ENCODE measurements around the gene PLAGL1.

PLAGL1 gene

DNA sequence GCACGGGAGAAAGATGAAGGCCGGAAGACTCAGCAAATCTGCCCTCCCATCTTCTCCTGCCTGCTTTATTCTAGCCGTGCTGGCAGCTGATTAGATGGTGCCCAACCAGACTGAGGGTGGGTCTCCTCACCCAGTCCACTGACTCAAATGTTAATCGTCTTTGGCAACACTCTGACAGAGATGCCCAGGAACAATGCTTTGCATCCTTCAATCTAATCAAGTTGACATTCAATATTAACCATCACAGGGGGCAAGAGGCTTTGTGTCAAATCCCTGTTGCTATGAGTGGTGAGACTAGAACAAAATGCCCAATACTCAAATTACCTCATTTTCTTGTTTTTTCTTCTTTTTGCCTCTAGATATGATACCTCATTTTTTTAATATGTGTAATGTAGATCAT is 27.4 kb upstream of the PLAGL1 start:
- H3K4me3 ChIP-seq (ENCODE audit: low read depth in 1 of 2, low read length in 2 of 2), result no peak overlapping the region
- H3K4me1 ChIP-seq (ENCODE audit: control insufficient read depth in 1 of 2, insufficient read depth in 2 of 2, low read length in 2 of 2), result peaks cover 0 to 12% of the 10 kb centered on the region in 2 donors
- peaks cover 0 to 2% of the 10 kb centered on the region in 2 donors for H3K9me3 ChIP-seq (ENCODE audit: control insufficient read depth in 1 of 2, low read length in 2 of 2)
- no peak overlapping the region for H3K27ac ChIP-seq (ENCODE audit: low read depth, low read length)
- no peaks in the 10 kb centered on the region for H3K36me3 ChIP-seq (ENCODE audit: control insufficient read depth in 1 of 2, insufficient read depth in 2 of 2, low read length in 2 of 2)
- no peaks in the 10 kb centered on the region for H3K27me3 ChIP-seq (ENCODE audit: control insufficient read depth in 1 of 2, insufficient read depth in 2 of 2, low read length in 2 of 2)
- H3K9ac ChIP-seq (ENCODE audit: low read depth in 1 of 2, low read length in 2 of 2), result no peak overlapping the region

DNA sequence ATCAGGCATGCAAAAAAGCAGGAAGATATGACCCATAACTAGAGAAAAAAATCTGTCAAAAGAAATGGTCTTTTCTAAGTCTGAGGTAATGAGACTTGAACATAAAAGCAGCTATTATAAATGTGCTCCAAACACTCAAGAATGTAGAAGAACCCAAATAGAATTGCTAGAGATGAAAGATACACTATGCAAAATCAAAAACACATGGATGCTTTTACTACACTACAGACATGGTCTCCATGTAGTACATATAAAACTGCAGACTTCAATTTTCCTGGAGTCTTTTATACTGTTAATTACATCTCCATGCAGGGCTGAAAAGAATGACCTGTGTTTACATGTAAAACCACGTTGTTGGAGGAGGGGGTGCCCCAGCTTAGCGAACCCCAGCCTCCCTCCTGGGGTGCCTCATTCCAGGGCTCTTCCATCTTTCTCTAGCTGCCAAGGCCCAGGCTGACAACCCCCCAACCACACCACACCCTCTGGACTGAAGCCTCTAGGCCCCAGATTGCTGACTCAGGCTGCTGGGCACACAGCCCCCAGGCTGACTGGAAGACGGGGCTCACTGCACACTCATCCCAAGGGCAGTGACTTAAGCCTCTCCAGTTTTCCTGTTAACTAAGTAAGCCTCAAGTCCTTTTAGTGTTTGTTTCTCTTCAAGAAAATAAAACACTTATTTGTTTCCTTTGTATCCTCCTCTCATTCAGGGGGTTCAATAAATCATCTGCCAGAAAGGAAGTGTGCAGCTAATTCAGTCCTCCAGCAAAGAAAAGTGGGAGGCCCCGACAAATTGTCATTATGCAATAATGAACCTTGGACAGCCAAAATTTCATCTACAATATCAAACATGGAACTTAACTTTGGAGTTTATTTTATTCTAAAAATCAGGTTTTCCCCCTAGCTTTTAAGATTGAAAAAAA is 26.0 kb upstream of the PLAGL1 start:
- no peak overlapping the region for H3K9ac ChIP-seq (ENCODE audit: low read depth in 1 of 2, low read length in 2 of 2)
- no peaks in the 10 kb centered on the region for H3K27me3 ChIP-seq (ENCODE audit: control insufficient read depth in 1 of 2, insufficient read depth in 2 of 2, low read length in 2 of 2)
- H3K4me3 ChIP-seq (ENCODE audit: low read depth in 1 of 2, low read length in 2 of 2), result no peak overlapping the region

DNA sequence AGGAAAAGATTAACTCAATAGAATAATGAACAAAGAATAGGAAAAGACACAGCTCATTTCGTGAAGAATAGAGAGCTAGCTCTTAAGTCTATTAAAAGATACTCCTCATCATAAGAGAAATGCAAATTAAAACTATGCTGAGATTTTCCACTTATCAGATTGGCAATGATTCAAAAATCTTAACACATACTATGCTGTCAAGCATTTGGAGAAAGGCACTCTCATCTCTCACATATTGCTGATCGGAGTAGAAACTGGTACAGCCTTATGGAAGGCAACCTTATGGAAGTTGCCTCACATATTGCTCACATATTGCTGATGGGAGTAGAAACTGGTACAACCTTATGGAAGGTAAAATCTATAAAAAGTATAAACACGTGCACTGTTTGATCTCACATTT is 21.4 kb upstream of the PLAGL1 start:
- H3K27me3 ChIP-seq (ENCODE audit: control insufficient read depth in 1 of 2, insufficient read depth in 2 of 2, low read length in 2 of 2), result no peaks in the 10 kb centered on the region

More for the DNA sequence above, 26.0 kb upstream of the PLAGL1 start:
- Histone ChIP-seq H3K4me1 (ENCODE audit: control insufficient read depth in 1 of 2, insufficient read depth in 2 of 2, low read length in 2 of 2) (peaks cover 0 to 12% of the 10 kb centered on the region in 2 donors), H3K27ac (ENCODE audit: low read depth, low read length) (no peak overlapping the region), H3K9me3 (ENCODE audit: control insufficient read depth in 1 of 2, low read length in 2 of 2) (peaks cover 0 to 2% of the 10 kb centered on the region in 2 donors), H3K36me3 (ENCODE audit: control insufficient read depth in 1 of 2, insufficient read depth in 2 of 2, low read length in 2 of 2) (no peaks in the 10 kb centered on the region)

DNA sequence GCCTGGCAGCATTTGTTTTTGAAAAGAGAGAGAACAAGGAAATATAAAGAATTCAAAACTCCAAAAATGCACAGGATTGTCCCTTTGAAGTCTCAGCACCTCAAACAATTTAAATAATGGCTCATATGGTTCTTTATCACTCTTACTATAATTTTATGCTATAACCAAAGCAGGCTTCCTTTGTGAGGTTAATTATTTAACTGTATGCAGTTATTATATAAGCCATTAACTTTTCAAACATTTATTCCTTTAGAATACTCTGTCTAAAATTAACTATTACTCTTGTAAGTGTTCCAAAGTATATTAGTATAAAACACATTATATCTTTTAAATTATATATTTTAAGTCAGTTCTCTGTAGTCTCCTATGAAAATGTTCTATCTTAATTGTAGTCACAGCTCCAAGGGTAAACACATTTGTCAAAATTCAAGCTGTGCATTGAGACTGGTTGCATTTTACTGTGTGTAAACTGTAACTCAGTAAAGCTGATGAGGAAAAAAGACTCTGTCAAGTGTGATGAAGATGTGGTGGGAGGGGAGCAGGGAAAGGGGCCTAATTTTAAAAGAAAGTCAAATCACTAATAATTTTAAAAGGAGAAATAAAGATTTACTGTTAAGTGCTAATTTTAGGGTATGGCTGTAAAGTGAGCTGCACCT is 20.0 kb upstream of the PLAGL1 start:
- Histone ChIP-seq H3K4me1 (ENCODE audit: control insufficient read depth in 1 of 2, insufficient read depth in 2 of 2, low read length in 2 of 2) (peaks cover 0 to 6% of the 10 kb centered on the region in 2 donors), H3K9me3 (ENCODE audit: control insufficient read depth in 1 of 2, low read length in 2 of 2) (no peaks in the 10 kb centered on the region), H3K27me3 (ENCODE audit: control insufficient read depth in 1 of 2, insufficient read depth in 2 of 2, low read length in 2 of 2) (no peaks in the 10 kb centered on the region), H3K4me3 (ENCODE audit: low read depth in 1 of 2, low read length in 2 of 2) (no peak overlapping the region), H3K36me3 (ENCODE audit: control insufficient read depth in 1 of 2, insufficient read depth in 2 of 2, low read length in 2 of 2) (no peaks in the 10 kb centered on the region), H3K27ac (ENCODE audit: low read depth, low read length) (no peak overlapping the region), H3K9ac (ENCODE audit: low read depth in 1 of 2, low read length in 2 of 2) (no peak overlapping the region)

More for the DNA sequence above, 21.4 kb upstream of the PLAGL1 start:
- Histone ChIP-seq H3K9me3 (ENCODE audit: control insufficient read depth in 1 of 2, low read length in 2 of 2) (peaks cover 0 to 2% of the 10 kb centered on the region in 2 donors), H3K4me1 (ENCODE audit: control insufficient read depth in 1 of 2, insufficient read depth in 2 of 2, low read length in 2 of 2) (peaks cover 0 to 6% of the 10 kb centered on the region in 2 donors), H3K36me3 (ENCODE audit: control insufficient read depth in 1 of 2, insufficient read depth in 2 of 2, low read length in 2 of 2) (no peaks in the 10 kb centered on the region), H3K4me3 (ENCODE audit: low read depth in 1 of 2, low read length in 2 of 2) (no peak overlapping the region), H3K9ac (ENCODE audit: low read depth in 1 of 2, low read length in 2 of 2) (no peak overlapping the region), H3K27ac (ENCODE audit: low read depth, low read length) (no peak overlapping the region)

DNA sequence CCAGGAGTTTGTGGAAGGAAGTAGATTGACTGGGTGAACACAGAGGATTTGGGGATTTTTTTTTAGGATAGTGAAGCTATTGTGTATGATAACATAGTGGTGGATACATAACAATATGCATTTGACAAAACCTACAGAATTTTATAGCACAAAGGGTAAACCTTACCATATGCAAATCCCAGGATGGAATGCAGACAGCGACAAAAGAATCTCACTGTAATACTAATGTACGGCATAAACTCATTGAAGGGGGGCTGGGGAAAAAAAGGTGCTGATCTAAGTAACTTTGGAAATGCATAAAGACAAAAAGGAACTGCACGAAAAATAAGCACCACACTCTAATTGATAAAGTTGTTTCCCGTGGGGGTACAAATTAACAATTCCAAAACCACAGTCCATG is 15.2 kb upstream of the PLAGL1 start:
- H3K9me3 ChIP-seq (ENCODE audit: control insufficient read depth in 1 of 2, low read length in 2 of 2), result no peaks in the 10 kb centered on the region

GRCh38 chr6:144019929-144020328 is 11.9 kb upstream of the PLAGL1 start:
- peaks cover 4 to 9% of the 10 kb centered on the region in 2 donors for H3K4me1 ChIP-seq (ENCODE audit: control insufficient read depth in 1 of 2, insufficient read depth in 2 of 2, low read length in 2 of 2)
- no peak overlapping the region for H3K9ac ChIP-seq (ENCODE audit: low read depth in 1 of 2, low read length in 2 of 2)
- H3K36me3 ChIP-seq (ENCODE audit: control insufficient read depth in 1 of 2, insufficient read depth in 2 of 2, low read length in 2 of 2), result no peaks in the 10 kb centered on the region
- no peak overlapping the region for H3K4me3 ChIP-seq (ENCODE audit: low read depth in 1 of 2, low read length in 2 of 2)
- no peaks in the 10 kb centered on the region for H3K9me3 ChIP-seq (ENCODE audit: control insufficient read depth in 1 of 2, low read length in 2 of 2)
- H3K27me3 ChIP-seq (ENCODE audit: control insufficient read depth in 1 of 2, insufficient read depth in 2 of 2, low read length in 2 of 2), result no peaks in the 10 kb centered on the region
- no peak overlapping the region for H3K27ac ChIP-seq (ENCODE audit: low read depth, low read length)

More for the DNA sequence above, 15.2 kb upstream of the PLAGL1 start:
- no peaks in the 10 kb centered on the region for H3K36me3 ChIP-seq (ENCODE audit: control insufficient read depth in 1 of 2, insufficient read depth in 2 of 2, low read length in 2 of 2)
- no peak overlapping the region for H3K4me3 ChIP-seq (ENCODE audit: low read depth in 1 of 2, low read length in 2 of 2)
- H3K4me1 ChIP-seq (ENCODE audit: control insufficient read depth in 1 of 2, insufficient read depth in 2 of 2, low read length in 2 of 2), result peaks cover 0 to 6% of the 10 kb centered on the region in 2 donors
- H3K27me3 ChIP-seq (ENCODE audit: control insufficient read depth in 1 of 2, insufficient read depth in 2 of 2, low read length in 2 of 2), result no peaks in the 10 kb centered on the region
- H3K9ac ChIP-seq (ENCODE audit: low read depth in 1 of 2, low read length in 2 of 2), result no peak overlapping the region
- H3K27ac ChIP-seq (ENCODE audit: low read depth, low read length), result no peak overlapping the region

DNA sequence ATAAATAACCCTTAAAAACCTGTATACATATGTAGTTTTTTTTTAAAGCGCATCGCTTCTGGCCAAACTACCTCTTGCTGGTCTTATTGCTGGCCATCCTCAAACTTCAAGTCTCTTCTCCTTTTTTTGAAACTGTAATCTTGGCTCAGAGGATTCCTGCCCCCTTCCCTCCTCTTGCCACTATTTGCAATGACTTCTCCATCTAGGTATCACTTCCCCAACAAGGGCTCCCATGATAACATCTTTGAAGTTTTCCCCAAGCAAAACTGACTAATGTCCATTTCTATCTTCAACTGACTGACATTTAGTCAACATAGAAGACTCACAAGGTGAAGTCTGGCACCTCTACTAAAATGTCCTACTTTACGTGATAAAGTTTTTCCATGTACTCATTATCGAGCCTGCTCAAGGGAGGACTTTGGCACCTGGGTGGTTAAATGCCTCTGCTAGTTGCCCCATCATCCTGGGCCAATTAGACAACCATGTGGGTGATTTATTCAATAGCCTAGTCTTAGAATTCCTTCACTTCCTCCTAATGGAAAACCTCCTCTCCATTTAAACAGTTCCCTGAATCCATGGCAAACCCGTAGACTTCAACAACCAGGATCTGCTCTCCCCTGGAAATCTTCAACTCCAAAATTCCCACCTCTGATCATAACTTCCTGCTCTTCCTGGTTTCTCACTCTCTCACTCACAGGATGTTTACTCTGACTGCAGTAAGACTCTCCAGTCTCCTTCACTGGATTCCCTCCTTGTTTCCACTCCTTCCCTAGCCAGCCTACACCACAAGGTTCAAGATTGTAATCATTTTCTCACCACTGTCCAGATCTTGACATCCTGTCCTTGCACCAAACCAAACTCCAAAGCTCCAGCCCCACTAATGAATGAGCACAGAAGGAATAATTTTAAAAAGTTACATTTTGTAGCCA is 9.4 kb upstream of the PLAGL1 start:
- Histone ChIP-seq H3K27ac (ENCODE audit: low read depth, low read length) (no peak overlapping the region), H3K9ac (ENCODE audit: low read depth in 1 of 2, low read length in 2 of 2) (no peak overlapping the region), H3K27me3 (ENCODE audit: control insufficient read depth in 1 of 2, insufficient read depth in 2 of 2, low read length in 2 of 2) (no peaks in the 10 kb centered on the region), H3K9me3 (ENCODE audit: control insufficient read depth in 1 of 2, low read length in 2 of 2) (no peaks in the 10 kb centered on the region), H3K4me1 (ENCODE audit: control insufficient read depth in 1 of 2, insufficient read depth in 2 of 2, low read length in 2 of 2) (peaks cover 4 to 9% of the 10 kb centered on the region in 2 donors), H3K4me3 (ENCODE audit: low read depth in 1 of 2, low read length in 2 of 2) (no peak overlapping the region), H3K36me3 (ENCODE audit: control insufficient read depth in 1 of 2, insufficient read depth in 2 of 2, low read length in 2 of 2) (no peaks in the 10 kb centered on the region)

DNA sequence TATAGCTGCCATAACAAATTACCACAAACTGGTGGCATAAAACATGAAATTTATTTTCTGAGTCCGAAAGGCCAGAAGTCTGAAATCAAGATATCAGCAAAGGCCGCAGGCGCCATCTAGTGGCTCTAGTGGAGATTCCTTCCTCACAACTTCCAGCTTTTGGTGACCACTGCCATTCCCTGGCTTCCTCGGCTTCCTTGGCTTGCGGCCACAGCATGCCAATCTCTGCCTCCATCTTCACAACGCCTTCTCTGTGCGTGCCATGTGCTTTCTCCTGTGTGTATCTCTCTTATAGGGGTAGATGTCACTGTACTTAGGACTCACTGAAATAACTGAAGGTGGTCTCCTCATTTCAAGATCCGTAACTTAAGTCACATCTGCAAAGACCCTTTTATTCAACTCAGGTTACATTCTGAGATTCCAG is 5.4 kb upstream of the PLAGL1 start:
- Histone ChIP-seq H3K27me3 (ENCODE audit: control insufficient read depth in 1 of 2, insufficient read depth in 2 of 2, low read length in 2 of 2) (no peaks in the 10 kb centered on the region), H3K36me3 (ENCODE audit: control insufficient read depth in 1 of 2, insufficient read depth in 2 of 2, low read length in 2 of 2) (no peaks in the 10 kb centered on the region), H3K27ac (ENCODE audit: low read depth, low read length) (no peak overlapping the region), H3K4me3 (ENCODE audit: low read depth in 1 of 2, low read length in 2 of 2) (no peak overlapping the region), H3K9me3 (ENCODE audit: control insufficient read depth in 1 of 2, low read length in 2 of 2) (no peaks in the 10 kb centered on the region), H3K4me1 (ENCODE audit: control insufficient read depth in 1 of 2, insufficient read depth in 2 of 2, low read length in 2 of 2) (peaks cover 4 to 9% of the 10 kb centered on the region in 2 donors), H3K9ac (ENCODE audit: low read depth in 1 of 2, low read length in 2 of 2) (no peak overlapping the region)

DNA sequence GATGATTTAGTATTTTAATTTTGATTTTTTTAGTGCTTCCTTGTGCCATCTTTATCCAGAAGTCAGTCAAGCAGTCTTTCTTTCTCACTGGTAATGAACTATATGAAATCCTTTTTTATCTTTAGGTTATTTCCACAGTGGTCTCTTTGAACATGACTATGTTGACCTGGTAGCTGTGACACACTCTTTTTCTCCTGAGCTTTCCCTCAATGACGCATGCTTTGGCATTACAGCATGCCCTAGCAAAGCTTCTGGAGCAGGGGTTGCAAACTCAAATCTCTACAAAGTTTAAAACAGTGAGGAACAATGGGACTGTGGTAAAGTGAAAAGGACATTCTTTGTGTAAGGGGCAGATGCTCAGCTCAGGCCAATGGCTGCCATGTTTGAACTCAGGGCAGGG is 4.5 kb upstream of the PLAGL1 start:
- Histone ChIP-seq H3K4me1 (ENCODE audit: control insufficient read depth in 1 of 2, insufficient read depth in 2 of 2, low read length in 2 of 2) (peaks cover 2 to 5% of the 10 kb centered on the region in 2 donors), H3K36me3 (ENCODE audit: control insufficient read depth in 1 of 2, insufficient read depth in 2 of 2, low read length in 2 of 2) (no peaks in the 10 kb centered on the region), H3K4me3 (ENCODE audit: low read depth in 1 of 2, low read length in 2 of 2) (no peak overlapping the region), H3K27me3 (ENCODE audit: control insufficient read depth in 1 of 2, insufficient read depth in 2 of 2, low read length in 2 of 2) (no peaks in the 10 kb centered on the region), H3K9ac (ENCODE audit: low read depth in 1 of 2, low read length in 2 of 2) (no peak overlapping the region), H3K9me3 (ENCODE audit: control insufficient read depth in 1 of 2, low read length in 2 of 2) (no peaks in the 10 kb centered on the region), H3K27ac (ENCODE audit: low read depth, low read length) (no peak overlapping the region)

All from duodenal mucosa (tissue), 2 donors.